ENCODE data around the gene KHSRP.

Gene KHSRP

DNA sequence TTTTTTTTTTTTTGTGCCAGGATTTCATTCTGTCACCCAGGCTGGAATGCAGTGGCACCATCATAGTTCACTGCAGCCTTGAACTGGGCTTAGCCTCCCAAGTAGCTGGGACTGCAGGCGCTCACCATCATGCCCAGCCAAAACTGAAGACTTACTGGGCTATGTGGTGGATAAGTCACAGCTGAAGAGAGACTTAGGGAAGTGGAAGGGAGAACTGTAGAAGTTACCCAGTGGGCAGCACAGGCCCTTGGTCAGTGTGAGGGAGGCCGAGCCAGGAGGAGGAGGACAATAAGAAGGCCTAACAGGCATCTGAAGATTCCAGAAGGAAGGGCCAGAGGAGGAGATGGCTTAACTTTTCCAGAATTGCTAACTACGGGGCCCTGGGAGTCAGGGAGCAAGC lies 44.9 kb downstream of the KHSRP start:
- Histone ChIP-seq H4K20me1 (ENCODE audit: control insufficient read depth, insufficient read depth, low read depth, low read length) (no peaks in the 10 kb centered on the region), H3K27ac (ENCODE audit: low read depth, low read length) (no peak overlapping the region), H3K36me3 (ENCODE audit: control insufficient read depth, low read length) (peaks cover 39% of the 10 kb centered on the region), H3K4me3 (ENCODE audit: low read length) (no peak overlapping the region), H3F3A (ENCODE audit: control insufficient read depth, insufficient read depth) (0 out of 2 replicates have a peak, but pooled peaks cover 2% of the 10 kb centered on the region), H3K9me2 (replicated peaks; ENCODE audit: control insufficient read depth, low read length) (no peaks in the 10 kb centered on the region), H3K9me3 (ENCODE audit: control insufficient read depth, insufficient read depth, low read length) (no peaks in the 10 kb centered on the region), H3K4me2 (ENCODE audit: low read length) (no peak overlapping the region), H3K79me2 (ENCODE audit: control insufficient read depth, low read length) (no peaks in the 10 kb centered on the region), H3K27me3 (ENCODE audit: control insufficient read depth, low read length) (no peaks in the 10 kb centered on the region), H3K4me1 (ENCODE audit: control insufficient read depth, low read length) (no peaks in the 10 kb centered on the region)
- TF ChIP-seq, protein P1, sequence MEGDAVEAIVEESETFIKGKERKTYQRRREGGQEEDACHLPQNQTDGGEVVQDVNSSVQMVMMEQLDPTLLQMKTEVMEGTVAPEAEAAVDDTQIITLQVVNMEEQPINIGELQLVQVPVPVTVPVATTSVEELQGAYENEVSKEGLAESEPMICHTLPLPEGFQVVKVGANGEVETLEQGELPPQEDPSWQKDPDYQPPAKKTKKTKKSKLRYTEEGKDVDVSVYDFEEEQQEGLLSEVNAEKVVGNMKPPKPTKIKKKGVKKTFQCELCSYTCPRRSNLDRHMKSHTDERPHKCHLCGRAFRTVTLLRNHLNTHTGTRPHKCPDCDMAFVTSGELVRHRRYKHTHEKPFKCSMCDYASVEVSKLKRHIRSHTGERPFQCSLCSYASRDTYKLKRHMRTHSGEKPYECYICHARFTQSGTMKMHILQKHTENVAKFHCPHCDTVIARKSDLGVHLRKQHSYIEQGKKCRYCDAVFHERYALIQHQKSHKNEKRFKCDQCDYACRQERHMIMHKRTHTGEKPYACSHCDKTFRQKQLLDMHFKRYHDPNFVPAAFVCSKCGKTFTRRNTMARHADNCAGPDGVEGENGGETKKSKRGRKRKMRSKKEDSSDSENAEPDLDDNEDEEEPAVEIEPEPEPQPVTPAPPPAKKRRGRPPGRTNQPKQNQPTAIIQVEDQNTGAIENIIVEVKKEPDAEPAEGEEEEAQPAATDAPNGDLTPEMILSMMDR (IDR thresholded peaks at IDR 0.05; ENCODE audit: low read depth, low read length, poor library complexity, severe bottlenecking), result no peak
- TF ChIP-seq EZH2phosphoT487 (IDR thresholded peaks at IDR 0.05; ENCODE audit: borderline replicate concordance, low read length), result no peak

GRCh38 chr19:6378486-6378885 lies 46.1 kb downstream of the KHSRP start:
- no peaks in the 10 kb centered on the region for H3K9me2 ChIP-seq (replicated peaks; ENCODE audit: control insufficient read depth, low read length)
- H3K4me3 ChIP-seq (ENCODE audit: low read length), result no peak overlapping the region
- H3K27ac ChIP-seq (ENCODE audit: low read depth, low read length), result no peak overlapping the region
- H3K9me3 ChIP-seq (ENCODE audit: control insufficient read depth, insufficient read depth, low read length), result no peaks in the 10 kb centered on the region
- no peaks in the 10 kb centered on the region for H4K20me1 ChIP-seq (ENCODE audit: control insufficient read depth, insufficient read depth, low read depth, low read length)
- H3K27me3 ChIP-seq (ENCODE audit: control insufficient read depth, low read length), result no peaks in the 10 kb centered on the region
- H3K4me1 ChIP-seq (ENCODE audit: control insufficient read depth, low read length), result peaks cover 8% of the 10 kb centered on the region
- no peak overlapping the region for H3K4me2 ChIP-seq (ENCODE audit: low read length)
- 0 out of 2 replicates have a peak, but pooled peaks cover 2% of the 10 kb centered on the region for H3F3A ChIP-seq (ENCODE audit: control insufficient read depth, insufficient read depth)
- peaks cover 35% of the 10 kb centered on the region for H3K36me3 ChIP-seq (ENCODE audit: control insufficient read depth, low read length)
- TF ChIP-seq EZH2phosphoT487 (IDR thresholded peaks at IDR 0.05; ENCODE audit: borderline replicate concordance, low read length), result no peak
- TF ChIP-seq, protein P1 (IDR thresholded peaks at IDR 0.05; ENCODE audit: low read depth, low read length, poor library complexity, severe bottlenecking), result no peak
- no peaks in the 10 kb centered on the region for H3K79me2 ChIP-seq (ENCODE audit: control insufficient read depth, low read length)

DNA sequence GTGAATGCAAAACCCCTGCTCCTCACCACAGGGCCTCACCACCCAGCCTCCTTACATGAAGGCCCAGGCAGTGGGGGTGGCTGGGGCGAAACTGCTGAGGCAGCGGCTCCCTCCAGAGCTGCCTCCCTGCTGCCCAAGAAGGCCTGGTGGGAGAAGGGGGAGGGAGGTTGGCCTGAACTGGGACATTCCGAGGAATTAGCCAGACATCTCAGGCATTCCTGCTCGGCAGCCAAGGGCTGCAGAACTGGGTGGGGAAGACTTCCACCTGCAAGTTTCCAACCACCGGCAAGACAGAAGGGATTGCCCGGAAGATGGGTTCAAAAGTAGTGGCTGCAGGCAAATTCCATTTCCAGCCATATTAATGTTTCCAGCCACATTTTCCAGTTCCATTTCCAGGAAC lies 46.6 kb downstream of the KHSRP start:
- H3K9me3 ChIP-seq (ENCODE audit: control insufficient read depth, insufficient read depth, low read length), result no peaks in the 10 kb centered on the region
- H3K79me2 ChIP-seq (ENCODE audit: control insufficient read depth, low read length), result no peaks in the 10 kb centered on the region
- no peaks in the 10 kb centered on the region for H3K27me3 ChIP-seq (ENCODE audit: control insufficient read depth, low read length)
- no peak overlapping the region for H3K27ac ChIP-seq (ENCODE audit: low read depth, low read length)
- peaks cover 8% of the 10 kb centered on the region for H3K4me1 ChIP-seq (ENCODE audit: control insufficient read depth, low read length)
- H3K4me2 ChIP-seq (ENCODE audit: low read length), result no peak overlapping the region
- H3K36me3 ChIP-seq (ENCODE audit: control insufficient read depth, low read length), result peaks cover 31% of the 10 kb centered on the region
- H3F3A ChIP-seq (ENCODE audit: control insufficient read depth, insufficient read depth), result 0 out of 2 replicates have a peak, but pooled peaks cover 2% of the 10 kb centered on the region
- TF ChIP-seq, protein P1 (IDR thresholded peaks at IDR 0.05; ENCODE audit: low read depth, low read length, poor library complexity, severe bottlenecking), result no peak
- TF ChIP-seq EZH2phosphoT487 (IDR thresholded peaks at IDR 0.05; ENCODE audit: borderline replicate concordance, low read length), result no peak
- no peaks in the 10 kb centered on the region for H3K9me2 ChIP-seq (replicated peaks; ENCODE audit: control insufficient read depth, low read length)
- H4K20me1 ChIP-seq (ENCODE audit: control insufficient read depth, insufficient read depth, low read depth, low read length), result no peaks in the 10 kb centered on the region
- no peak overlapping the region for H3K4me3 ChIP-seq (ENCODE audit: low read length)
